Ascending aorta (tissue), 2 donors: ENCODE data around the gene FPR1. TPM values are rescaled to one million over a fixed set of nuclear protein-coding genes. Genes with fewer than 3 reads are reported as not detected.
A peak's percentile ranks its signal among the peaks of the same experiment; 100 is the strongest.
"Not testable (repeated sequence)": the region's sequence is repeated elsewhere in the genome, so short reads cannot be mapped to it uniquely, and the experiment has no call there.

Experiments
- DNase-seq, 2 donors: peaks; one replicate each; pipeline ENCODE4 v3.0.0-alpha.2; 2019; ENCODE audit warnings: low spot score in 2 of 2
- H3K27ac ChIP-seq, 2 donors: fragments of 200-600 bp; sonication (generic); one replicate each; pipeline ENCODE4 v1.5.1; 2016 to 2017; ENCODE audit warnings: mild to moderate bottlenecking in 1 of 2
- H3K27me3 ChIP-seq: fragments of 200-600 bp; sonication (generic); one replicate; pipeline ENCODE4 v1.5.1; 2017
- H3K36me3 ChIP-seq, 2 donors: fragments of 200-600 bp; sonication (generic); one replicate each; pipeline ENCODE4 v1.5.1; 2016
- H3K4me1 ChIP-seq, 2 donors: fragments of 200-600 bp; sonication (generic); one replicate each; pipeline ENCODE4 v1.5.1; 2016 to 2017; ENCODE audit warnings: mild to moderate bottlenecking in 1 of 2
- H3K4me3 ChIP-seq, 2 donors: fragments of 200-600 bp; sonication (generic); one replicate each; pipeline ENCODE4 v1.5.1; 2016 to 2017; ENCODE audit warnings: mild to moderate bottlenecking in 1 of 2
- H3K9me3 ChIP-seq, 2 donors: fragments of 200-600 bp; sonication (generic); one replicate each; pipeline ENCODE4 v1.5.1; 2016
- intact Hi-C: fragments of 100-400 bp; cut with DNase I; formaldehyde crosslinking; loops from one replicate; pipeline ENCODE4 v1.15.1; 2023
- total RNA-seq: library from RNA; depleted of rRNA; stranded (reverse); fragments of >200 nt; gene quantifications from one replicate; pipeline ENCODE4 v1.1.0, GENCODE V29; 2016
- TF ChIP-seq, protein P1 (sequence below), 3 experiments: fragments of 200-600 bp in 2 of 3; fragments of 450-650 bp in 1 of 3; sonication (generic) in 2 of 3; IDR thresholded peaks; one replicate each; pipeline ENCODE4 v1.5.1; 2016 to 2019; ENCODE audit warnings: antibody characterized with exemption in 3 of 3, mild to moderate bottlenecking in 1 of 3, moderate library complexity in 1 of 3

The FPR1 gene
- total RNA-seq, 1 donor from 2014 or later = 7.9 TPM

DNA sequence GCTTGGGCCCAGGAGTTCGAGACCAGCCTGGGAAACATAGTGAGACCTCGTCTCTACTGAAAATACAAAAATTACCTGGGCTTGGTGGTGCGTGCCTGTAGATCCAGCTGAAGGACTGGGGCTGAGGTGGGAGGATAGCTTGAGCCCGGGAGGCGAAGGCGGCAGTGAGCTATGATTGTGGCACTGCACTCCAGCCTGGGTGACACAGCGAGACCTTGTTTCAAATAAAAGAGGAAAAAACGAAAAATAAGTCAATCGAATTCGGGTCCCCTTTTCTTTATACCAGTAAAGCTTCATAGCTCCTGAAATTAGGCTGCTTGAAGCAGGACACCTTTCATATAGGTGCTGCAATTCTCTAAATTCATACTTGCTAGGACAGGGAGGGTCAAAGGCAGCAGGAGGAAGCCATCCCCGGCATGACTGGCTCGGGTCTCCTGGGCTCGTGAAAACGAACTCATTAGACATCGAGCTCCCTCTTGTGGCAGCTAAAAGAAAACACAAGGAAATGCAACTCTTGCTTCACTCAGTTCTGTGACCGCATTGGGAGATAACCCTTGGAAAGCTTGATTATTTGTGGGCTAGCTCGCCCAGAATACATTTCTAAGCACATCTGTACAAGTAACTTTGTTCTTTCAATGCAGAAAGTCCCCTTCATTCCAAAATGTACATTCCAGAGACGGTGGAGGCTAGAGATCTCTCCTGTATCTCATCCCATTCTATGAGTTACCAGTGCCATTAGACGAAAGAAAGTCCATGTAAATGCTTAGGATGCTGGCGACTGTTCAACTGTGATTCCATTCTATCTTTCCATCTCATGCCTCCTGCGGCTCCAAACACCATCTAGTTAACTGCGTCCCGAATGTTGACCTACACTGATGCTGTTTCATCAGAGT lies 26.1 kb upstream of the FPR1 start:
- Histone ChIP-seq H3K36me3 (no peaks in the 10 kb centered on the region), H3K4me3 (no peak overlapping the region), H3K4me1 (no peaks in the 10 kb centered on the region), H3K9me3 (no peaks in the 10 kb centered on the region), H3K27ac (no peak overlapping the region), H3K27me3 (no peaks in the 10 kb centered on the region)
- TF ChIP-seq, protein P1, sequence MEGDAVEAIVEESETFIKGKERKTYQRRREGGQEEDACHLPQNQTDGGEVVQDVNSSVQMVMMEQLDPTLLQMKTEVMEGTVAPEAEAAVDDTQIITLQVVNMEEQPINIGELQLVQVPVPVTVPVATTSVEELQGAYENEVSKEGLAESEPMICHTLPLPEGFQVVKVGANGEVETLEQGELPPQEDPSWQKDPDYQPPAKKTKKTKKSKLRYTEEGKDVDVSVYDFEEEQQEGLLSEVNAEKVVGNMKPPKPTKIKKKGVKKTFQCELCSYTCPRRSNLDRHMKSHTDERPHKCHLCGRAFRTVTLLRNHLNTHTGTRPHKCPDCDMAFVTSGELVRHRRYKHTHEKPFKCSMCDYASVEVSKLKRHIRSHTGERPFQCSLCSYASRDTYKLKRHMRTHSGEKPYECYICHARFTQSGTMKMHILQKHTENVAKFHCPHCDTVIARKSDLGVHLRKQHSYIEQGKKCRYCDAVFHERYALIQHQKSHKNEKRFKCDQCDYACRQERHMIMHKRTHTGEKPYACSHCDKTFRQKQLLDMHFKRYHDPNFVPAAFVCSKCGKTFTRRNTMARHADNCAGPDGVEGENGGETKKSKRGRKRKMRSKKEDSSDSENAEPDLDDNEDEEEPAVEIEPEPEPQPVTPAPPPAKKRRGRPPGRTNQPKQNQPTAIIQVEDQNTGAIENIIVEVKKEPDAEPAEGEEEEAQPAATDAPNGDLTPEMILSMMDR (IDR thresholded peaks at IDR 0.05) = peak; percentile 56 to 75 (median 65)
- peak in 1 of 2 donors; percentile 76 for DNase-seq
- intact Hi-C loops = loop anchor here (2.0 to 10.0 kb wide), 2 partner anchors 303 to 439 kb away; partner anchors contain the start of gene CEACAM18

DNA sequence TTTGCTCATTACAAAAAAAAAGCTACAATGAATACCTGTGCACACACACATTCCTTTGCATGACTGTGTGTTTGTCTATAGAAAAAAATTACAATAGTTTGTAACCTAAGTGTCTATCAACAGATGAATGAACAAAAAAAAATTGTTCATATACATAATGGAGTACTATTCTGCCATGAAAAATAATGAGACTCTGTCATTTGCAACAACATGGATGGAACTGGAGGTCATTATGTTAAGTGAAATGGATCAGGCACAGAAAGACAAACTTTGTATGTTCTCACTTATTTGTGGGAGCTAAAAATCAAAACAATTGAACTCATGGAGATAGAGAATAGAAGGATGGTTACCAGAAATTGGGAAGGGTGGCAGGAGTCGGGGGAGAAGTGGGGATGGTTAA lies 24.9 kb upstream of the FPR1 start:
- not testable (repeated sequence) for H3K9me3 ChIP-seq, DNase-seq, H3K27ac ChIP-seq, H3K4me3 ChIP-seq, H3K27me3 ChIP-seq, H3K36me3 ChIP-seq, H3K4me1 ChIP-seq
- intact Hi-C loops = loop anchor here (2.0 to 10.0 kb wide), 2 partner anchors 302 to 438 kb away; partner anchors contain the start of gene CEACAM18

DNA sequence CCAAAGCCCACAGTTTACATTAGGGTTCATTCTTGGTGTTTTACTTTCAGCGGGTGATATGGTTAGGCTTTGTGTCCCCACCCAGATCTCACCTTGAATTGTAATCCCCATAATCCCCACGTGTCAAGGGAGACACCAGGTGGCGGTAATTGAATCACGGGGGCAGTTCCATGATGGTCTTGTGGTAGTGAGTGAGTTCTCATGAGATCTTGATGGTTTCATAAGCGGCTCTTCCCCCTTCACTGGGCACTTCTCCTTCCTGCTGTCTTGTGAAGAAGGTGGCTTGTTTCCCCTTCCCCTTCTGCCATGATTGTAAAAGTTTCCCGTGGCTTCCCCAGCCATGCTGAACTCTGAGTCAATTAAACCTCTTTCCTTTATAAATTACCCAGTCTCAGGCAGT lies 21.3 kb upstream of the FPR1 start:
- intact Hi-C loops = loop anchor here (10.0 kb wide), 1 partner anchor 298 kb away; the partner anchor contains the start of gene CEACAM18
- TF ChIP-seq, protein P1 (IDR thresholded peaks at IDR 0.05) = no peak
- no peak for DNase-seq

DNA sequence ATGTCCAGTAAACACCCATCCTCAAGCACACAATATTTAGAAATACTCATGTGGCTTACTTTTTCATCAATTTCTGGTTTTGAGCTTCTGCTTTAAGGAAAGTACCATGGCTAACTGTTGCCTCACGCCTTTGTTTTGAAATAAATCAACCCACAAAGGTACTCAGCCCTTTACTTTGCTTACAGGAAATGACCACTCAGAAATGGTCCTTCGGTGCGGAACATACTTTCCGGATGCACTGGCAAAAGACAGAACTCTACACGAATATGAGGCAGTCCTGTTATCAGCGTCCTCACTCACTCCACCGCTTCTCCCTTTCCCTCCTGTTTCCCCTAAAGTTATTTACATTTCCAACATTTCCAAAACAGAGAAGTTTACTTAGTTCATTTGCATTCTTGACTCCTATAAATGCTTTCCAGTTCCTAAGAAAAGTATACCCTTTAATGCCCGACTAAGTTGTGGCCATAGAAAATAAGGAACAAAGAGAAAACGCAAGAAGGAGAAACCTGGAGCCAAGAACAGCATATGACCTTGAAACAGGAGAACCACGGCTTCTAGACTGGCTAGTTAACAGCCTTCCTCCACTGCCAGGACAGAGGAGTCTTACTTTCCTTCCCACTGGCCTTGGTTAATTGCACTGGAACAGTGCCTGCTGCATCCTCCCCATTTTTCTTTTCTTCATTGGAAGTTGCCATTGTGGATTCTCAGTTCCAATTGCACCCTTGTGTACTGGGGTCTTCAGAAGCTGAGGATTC lies 19.9 kb upstream of the FPR1 start:
- Histone ChIP-seq H3K36me3 (no peaks in the 10 kb centered on the region), H3K4me1 (no peaks in the 10 kb centered on the region), H3K27ac (no peak overlapping the region), H3K9me3 (no peaks in the 10 kb centered on the region), H3K4me3 (no peak overlapping the region), H3K27me3 (no peaks in the 10 kb centered on the region)
- intact Hi-C loops = loop anchor here (10.0 kb wide), 1 partner anchor 297 kb away; the partner anchor contains the start of gene CEACAM18
- no peak for DNase-seq
- TF ChIP-seq, protein P1 (IDR thresholded peaks at IDR 0.05) = no peak

More for the DNA sequence above, 21.3 kb upstream of the FPR1 start:
- H3K27me3 ChIP-seq = no peaks in the 10 kb centered on the region
- H3K9me3 ChIP-seq = no peaks in the 10 kb centered on the region
- H3K27ac ChIP-seq = no peak overlapping the region
- no peaks in the 10 kb centered on the region for H3K36me3 ChIP-seq
- no peak overlapping the region for H3K4me3 ChIP-seq
- H3K4me1 ChIP-seq = no peaks in the 10 kb centered on the region

DNA sequence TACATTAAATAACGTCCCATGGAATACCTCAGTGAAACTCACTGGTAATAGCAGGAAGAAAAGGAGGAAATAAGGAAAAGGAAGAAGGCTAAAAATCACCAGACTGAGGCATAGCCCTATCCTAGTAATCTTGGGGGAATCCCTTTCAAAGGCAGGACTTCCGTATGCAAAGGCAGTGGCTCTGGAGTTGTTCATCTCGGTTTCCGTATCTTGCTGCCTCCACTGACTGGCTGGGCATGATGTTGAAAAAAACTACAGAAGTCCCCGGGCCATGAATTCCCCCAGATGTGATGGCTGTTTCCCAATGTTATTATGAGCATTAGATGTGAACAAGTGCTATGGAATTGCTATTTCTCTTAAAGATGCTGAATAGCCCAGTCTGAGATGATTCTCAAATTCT lies 14.8 kb upstream of the FPR1 start:
- H3K36me3 ChIP-seq = no peaks in the 10 kb centered on the region
- DNase-seq = no peak
- intact Hi-C loops = no loop called here

More for the DNA sequence above, 14.8 kb upstream of the FPR1 start:
- H3K9me3 ChIP-seq = no peaks in the 10 kb centered on the region
- H3K27me3 ChIP-seq = no peaks in the 10 kb centered on the region
- no peaks in the 10 kb centered on the region for H3K4me1 ChIP-seq
- no peak overlapping the region for H3K27ac ChIP-seq
- H3K4me3 ChIP-seq = no peak overlapping the region
- TF ChIP-seq, protein P1 (IDR thresholded peaks at IDR 0.05) = no peak
